BLaER1 treated with 17β-estradiol and CSF1 and Interleukin-3, amounts not matched to agents 10 nM and 100 nM (cell line): ENCODE data around the gene TACSTD2.
"Not testable (repeated sequence)": the region's sequence is repeated elsewhere in the genome, so short reads cannot be mapped to it uniquely, and the experiment has no call there.

ENCODE experiments used
- H3K27ac ChIP-seq, 11 experiments: shearing (Covaris generic); formaldehyde crosslinking; 2 replicates each; pipeline ENCODE4 v1.8.1; 2022
- H3K27me3 ChIP-seq, 11 experiments: shearing (Covaris generic); formaldehyde crosslinking; 2 replicates each; pipeline ENCODE4 v1.8.1; 2022
- H3K36me3 ChIP-seq, 11 experiments: shearing (Covaris generic); formaldehyde crosslinking; 2 replicates each; pipeline ENCODE4 v1.8.1; 2022
- H3K4me1 ChIP-seq, 10 experiments: shearing (Covaris generic); formaldehyde crosslinking; 2 replicates each; pipeline ENCODE4 v1.8.1; 2022
- H3K4me2 ChIP-seq, 11 experiments: shearing (Covaris generic); formaldehyde crosslinking; 2 replicates each; pipeline ENCODE4 v1.8.1; 2022
- H3K4me3 ChIP-seq, 10 experiments: shearing (Covaris generic); formaldehyde crosslinking; 2 replicates each; pipeline ENCODE4 v1.8.1; 2022
- H3K9ac ChIP-seq, 11 experiments: shearing (Covaris generic); formaldehyde crosslinking; 2 replicates each; pipeline ENCODE4 v1.8.1; 2022
- H3K9me3 ChIP-seq, 11 experiments: shearing (Covaris generic); formaldehyde crosslinking; replicated peaks in 1 of 11; 2 replicates each; pipeline ENCODE4 v1.8.1; 2022
- H4K20me1 ChIP-seq, 11 experiments: shearing (Covaris generic); formaldehyde crosslinking; 2 replicates each; pipeline ENCODE4 v1.8.1; 2022
- Cebpa-rat ChIP-seq, 11 experiments: shearing (Covaris generic); IDR thresholded peaks; 2 replicates each; pipeline ENCODE4 v1.8.1; 2022

TACSTD2 gene

DNA sequence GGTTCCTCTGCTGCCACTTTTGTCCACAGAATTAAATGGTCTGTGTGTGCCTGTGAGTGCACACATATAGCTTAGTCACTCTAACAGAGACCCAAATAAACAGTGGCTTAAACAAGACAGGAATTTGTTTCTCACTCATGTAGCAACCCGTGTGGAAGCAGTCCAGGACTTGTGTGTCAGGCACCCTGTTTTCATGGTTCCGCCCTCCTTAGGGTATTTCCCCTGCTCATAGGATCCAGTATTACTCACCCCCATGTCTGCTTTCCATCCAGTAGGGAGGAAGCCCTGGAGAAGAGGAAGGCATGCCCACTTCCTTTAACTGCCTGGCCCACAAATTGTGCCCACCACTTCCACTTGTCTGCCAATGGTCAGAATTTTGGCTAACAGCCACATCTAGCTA lies 41.3 kb upstream of the TACSTD2 start:
- H4K20me1 ChIP-seq, result no peaks in the 10 kb centered on the region
- H3K36me3 ChIP-seq, result no peaks in the 10 kb centered on the region
- peaks cover 22 to 56% (median 44%) of the 10 kb centered on the region in 10 experiments for H3K4me1 ChIP-seq
- no peaks in the 10 kb centered on the region for H3K27me3 ChIP-seq
- peaks cover 0 to 4% (median 0%) of the 10 kb centered on the region in 11 experiments; a peak in 1 of 22 replicates for H3K9me3 ChIP-seq
- no peak overlapping the region for H3K4me3 ChIP-seq
- TF ChIP-seq Cebpa-rat (IDR thresholded peaks at IDR 0.05), result peak in 1 of 11 experiments; percentile 26; a peak in 1 of 22 replicates
- peak overlapping the region in 4 of 11 experiments; percentile 38 to 60 (median 52); a peak in 7 of 22 replicates for H3K9ac ChIP-seq
- peak overlapping the region in 8 of 11 experiments; percentile 6 to 75 (median 56); a peak in 12 of 22 replicates for H3K27ac ChIP-seq
- peak overlapping the region; percentile 25 to 94 (median 77); a peak in 21 of 22 replicates for H3K4me2 ChIP-seq

DNA sequence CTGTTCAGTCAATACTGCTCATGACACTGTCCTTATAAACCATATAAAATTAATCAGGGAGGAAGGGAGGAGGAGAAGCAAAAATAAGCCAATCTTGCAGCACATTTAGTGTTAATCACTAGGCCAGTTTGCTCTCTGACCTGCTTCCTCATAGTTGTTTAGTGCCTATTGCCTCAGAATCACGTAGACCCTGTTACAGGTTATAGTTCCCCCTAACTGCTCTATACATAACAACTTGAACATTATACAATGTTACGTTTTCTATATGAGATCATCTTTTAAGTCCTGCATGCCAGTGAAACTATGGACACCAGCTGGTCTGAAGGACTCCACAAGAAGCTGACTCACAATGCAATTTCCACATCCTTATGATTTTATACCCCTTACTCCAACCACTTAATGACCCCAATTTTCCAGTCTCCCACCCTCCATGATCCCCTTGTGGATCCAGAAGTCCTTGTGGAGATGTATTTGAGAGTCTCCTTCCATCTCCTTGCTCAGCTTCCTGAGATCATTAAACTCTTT lies 34.9 kb upstream of the TACSTD2 start:
- H3K9ac ChIP-seq, result no peak overlapping the region
- H4K20me1 ChIP-seq, result no peaks in the 10 kb centered on the region
- H3K9me3 ChIP-seq, result peaks cover 0 to 12% (median 2%) of the 10 kb centered on the region in 11 experiments; a peak in 11 of 22 replicates
- H3K27ac ChIP-seq, result no peak overlapping the region
- no peaks in the 10 kb centered on the region for H3K27me3 ChIP-seq
- H3K4me2 ChIP-seq, result no peak overlapping the region
- H3K4me3 ChIP-seq, result no peak overlapping the region
- no peak for TF ChIP-seq Cebpa-rat (IDR thresholded peaks at IDR 0.05)
- H3K36me3 ChIP-seq, result no peaks in the 10 kb centered on the region
- peaks cover 0 to 4% (median 0%) of the 10 kb centered on the region in 10 experiments; a peak in 6 of 20 replicates for H3K4me1 ChIP-seq

DNA sequence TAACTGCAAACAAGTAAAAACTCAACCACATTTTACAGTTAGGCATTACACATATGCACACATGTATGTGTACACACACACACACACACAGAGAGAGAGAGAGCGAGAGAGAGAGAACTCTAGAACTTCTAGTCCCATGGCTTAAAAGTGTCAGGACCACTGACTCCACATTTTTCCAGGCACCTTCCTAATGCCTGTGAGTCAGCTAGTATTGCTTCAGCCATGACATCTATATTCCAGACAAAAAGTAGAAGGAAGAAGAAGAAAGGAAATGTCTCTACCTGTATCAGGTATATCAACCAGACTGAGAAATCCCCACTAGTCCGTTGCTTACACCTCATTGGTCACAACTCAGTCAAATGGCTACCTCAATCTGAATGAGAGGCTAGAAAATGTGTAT lies 31.9 kb upstream of the TACSTD2 start:
- no peaks in the 10 kb centered on the region for H3K27me3 ChIP-seq
- no peaks in the 10 kb centered on the region for H3K36me3 ChIP-seq
- no peak for TF ChIP-seq Cebpa-rat (IDR thresholded peaks at IDR 0.05)
- H3K4me3 ChIP-seq, result no peak overlapping the region
- H3K4me1 ChIP-seq, result no peaks in the 10 kb centered on the region
- no peak overlapping the region for H3K9ac ChIP-seq
- peaks cover 7 to 40% (median 29%) of the 10 kb centered on the region in 11 experiments; a peak in 21 of 22 replicates for H3K9me3 ChIP-seq
- no peaks in the 10 kb centered on the region for H4K20me1 ChIP-seq
- no peak overlapping the region for H3K4me2 ChIP-seq
- no peak overlapping the region for H3K27ac ChIP-seq

DNA sequence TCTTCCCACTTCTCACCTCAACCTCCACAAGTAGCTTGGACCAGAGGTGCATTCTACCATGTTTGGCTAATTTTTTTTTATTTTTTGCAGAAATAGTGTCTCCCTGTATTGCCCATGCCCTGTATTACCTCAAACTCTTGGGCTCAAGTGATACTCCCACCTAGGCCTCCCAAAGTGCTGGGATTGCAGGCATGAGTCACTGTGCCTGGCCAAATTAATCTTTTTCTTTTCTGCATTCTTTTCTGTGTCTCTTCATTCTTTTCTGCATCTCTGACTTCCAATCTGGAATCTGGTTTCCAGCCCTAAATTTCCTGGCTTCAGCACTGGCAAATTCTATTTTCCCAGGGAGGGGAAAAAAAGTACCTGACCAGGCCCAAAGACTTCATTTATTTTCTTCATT lies 31.2 kb upstream of the TACSTD2 start:
- TF ChIP-seq Cebpa-rat (IDR thresholded peaks at IDR 0.05), result no peak
- H3K9ac ChIP-seq, result no peak overlapping the region
- no peaks in the 10 kb centered on the region for H3K36me3 ChIP-seq
- peaks cover 8 to 41% (median 29%) of the 10 kb centered on the region in 11 experiments; a peak in 21 of 22 replicates for H3K9me3 ChIP-seq
- H3K27me3 ChIP-seq, result no peaks in the 10 kb centered on the region
- H3K4me1 ChIP-seq, result no peaks in the 10 kb centered on the region
- no peak overlapping the region for H3K4me3 ChIP-seq
- no peaks in the 10 kb centered on the region for H4K20me1 ChIP-seq
- no peak overlapping the region for H3K4me2 ChIP-seq
- H3K27ac ChIP-seq, result no peak overlapping the region

DNA sequence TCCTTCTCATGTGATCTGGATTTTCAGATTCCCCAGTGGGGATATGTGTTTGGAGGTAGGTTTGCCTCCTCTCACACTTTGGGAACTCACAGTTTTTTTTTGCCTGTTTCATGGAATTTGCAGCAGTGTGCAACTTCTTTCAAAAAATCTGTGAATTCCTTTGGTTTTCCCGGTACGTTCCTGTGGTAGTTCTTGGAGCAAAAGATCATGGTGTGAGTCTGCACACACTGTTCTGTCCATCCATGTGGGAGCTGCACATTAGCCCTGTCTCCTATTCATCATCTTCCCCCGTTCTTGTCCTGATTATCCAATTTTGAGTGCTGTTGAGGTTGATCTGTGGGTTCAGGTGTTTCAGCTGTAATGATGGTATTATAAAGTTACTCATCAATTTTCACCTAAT lies 30.3 kb upstream of the TACSTD2 start:
- Histone ChIP-seq H3K9me3 (peaks cover 8 to 37% (median 26%) of the 10 kb centered on the region in 11 experiments; a peak in 21 of 22 replicates), H3K4me2 (no peak overlapping the region), H4K20me1 (no peaks in the 10 kb centered on the region), H3K4me3 (no peak overlapping the region), H3K36me3 (no peaks in the 10 kb centered on the region), H3K27me3 (no peaks in the 10 kb centered on the region), H3K27ac (no peak overlapping the region), H3K4me1 (no peaks in the 10 kb centered on the region), H3K9ac (no peak overlapping the region)
- no peak for TF ChIP-seq Cebpa-rat (IDR thresholded peaks at IDR 0.05)

DNA sequence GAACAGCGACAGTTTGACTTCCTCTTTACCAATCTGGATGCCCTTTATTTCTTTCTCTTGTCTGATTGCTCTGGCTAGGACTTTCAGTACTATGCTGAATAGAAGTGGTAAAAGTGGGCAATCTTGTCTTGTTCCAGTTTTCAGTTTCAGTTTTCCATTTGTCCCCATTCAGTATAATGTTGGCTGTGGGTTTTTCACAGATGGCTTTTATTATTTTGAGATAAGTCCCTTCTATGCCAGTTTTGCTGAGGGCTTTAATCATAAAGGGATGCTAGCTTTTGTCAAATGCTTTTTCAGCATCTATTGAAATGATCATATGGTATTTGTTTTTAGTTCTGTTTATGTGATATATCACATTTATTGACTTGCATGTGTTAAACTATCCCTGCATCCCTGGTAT lies 24.9 kb upstream of the TACSTD2 start:
- H3K36me3 ChIP-seq, H3K9ac ChIP-seq, H3K27ac ChIP-seq, H3K27me3 ChIP-seq, H3K4me2 ChIP-seq, H3K4me3 ChIP-seq, H4K20me1 ChIP-seq: not testable (repeated sequence)
- Histone ChIP-seq H3K9me3 (peaks cover 8 to 41% (median 23%) of the 10 kb centered on the region in 11 experiments; a peak in 21 of 22 replicates), H3K4me1 (peaks cover 8 to 20% (median 12%) of the 10 kb centered on the region in 10 experiments)

DNA sequence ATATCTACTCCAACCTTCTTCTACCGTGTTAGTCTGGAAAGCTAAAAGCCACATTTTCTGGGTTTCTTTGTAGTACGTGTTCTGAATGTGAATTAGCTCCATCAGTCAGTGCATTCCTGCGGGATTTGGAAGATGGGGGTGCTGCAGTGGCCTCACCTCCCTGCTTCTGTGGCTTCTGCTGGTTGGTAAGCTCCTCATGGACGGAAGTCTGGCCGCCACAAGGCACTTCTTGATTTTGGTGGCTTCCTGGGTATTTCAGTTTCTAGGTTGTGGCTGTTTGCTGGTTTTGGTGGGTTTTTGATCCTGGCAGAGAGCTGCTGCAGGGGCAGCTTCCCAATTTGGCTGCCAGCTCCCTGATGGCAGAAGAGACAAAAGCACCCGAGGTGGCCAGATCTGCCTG lies 20.9 kb upstream of the TACSTD2 start:
- Histone ChIP-seq H3K4me3 (no peak overlapping the region), H3K27me3 (no peaks in the 10 kb centered on the region), H3K4me1 (peaks cover 8 to 28% (median 13%) of the 10 kb centered on the region in 10 experiments), H3K9ac (no peak overlapping the region), H3K4me2 (peak overlapping the region; percentile 22 to 75 (median 43)), H3K36me3 (no peaks in the 10 kb centered on the region), H4K20me1 (no peaks in the 10 kb centered on the region), H3K27ac (no peak overlapping the region), H3K9me3 (peaks cover 0 to 12% (median 0%) of the 10 kb centered on the region in 11 experiments; a peak in 6 of 22 replicates)
- no peak for TF ChIP-seq Cebpa-rat (IDR thresholded peaks at IDR 0.05)

DNA sequence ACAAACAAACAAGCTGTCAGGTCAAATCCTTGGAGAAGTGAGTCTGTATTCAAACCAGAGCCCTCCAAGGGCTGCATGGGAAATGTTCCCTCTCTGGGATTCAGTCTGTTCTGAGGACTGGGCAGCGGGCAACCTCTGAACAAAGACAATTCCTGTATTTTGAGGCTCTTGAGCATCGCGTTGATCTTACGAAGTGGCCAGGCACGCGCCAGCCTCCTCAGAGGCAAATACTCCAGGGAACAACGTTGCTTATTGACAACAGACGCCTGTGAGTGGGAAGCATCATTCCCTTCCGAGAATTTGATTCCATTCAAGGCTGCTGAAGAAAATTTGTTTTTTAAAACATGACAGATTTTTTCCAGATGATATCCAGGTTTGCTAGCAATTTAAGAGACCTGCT lies 20.0 kb upstream of the TACSTD2 start:
- Histone ChIP-seq H3K4me3 (no peak overlapping the region), H3K9me3 (peaks cover 0 to 12% (median 0%) of the 10 kb centered on the region in 11 experiments; a peak in 6 of 22 replicates), H3K4me2 (0 out of 22 replicates have a peak overlapping the region, but pooled peaks of 1 of the 11 experiments have one; percentile 15), H3K27me3 (no peaks in the 10 kb centered on the region), H3K36me3 (no peaks in the 10 kb centered on the region), H3K4me1 (peaks cover 8 to 28% (median 13%) of the 10 kb centered on the region in 10 experiments), H4K20me1 (no peaks in the 10 kb centered on the region), H3K27ac (no peak overlapping the region), H3K9ac (no peak overlapping the region)
- TF ChIP-seq Cebpa-rat (IDR thresholded peaks at IDR 0.05), result no peak

DNA sequence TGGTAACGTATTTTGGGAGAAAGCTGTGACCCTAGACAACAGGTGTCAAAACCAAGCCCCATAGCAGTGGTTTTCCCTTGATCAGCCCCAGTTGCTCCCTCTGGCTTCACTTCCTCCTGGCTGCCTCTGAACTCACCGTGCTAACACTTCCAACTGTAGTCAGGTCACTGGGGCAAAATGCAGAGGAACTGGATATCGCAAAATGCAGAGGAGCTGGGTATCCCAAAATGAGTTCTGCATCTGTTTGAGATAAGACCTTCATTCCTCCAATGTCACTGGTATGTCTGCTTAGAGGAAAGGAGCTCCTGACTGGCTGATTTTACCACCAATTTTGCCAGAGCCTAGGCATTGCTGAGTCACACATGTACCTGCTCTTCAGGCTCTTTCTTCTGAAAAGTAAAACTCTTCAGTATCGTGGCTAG lies 19.6 kb upstream of the TACSTD2 start:
- Histone ChIP-seq H3K9me3 (peaks cover 0 to 12% (median 0%) of the 10 kb centered on the region in 11 experiments; a peak in 6 of 22 replicates), H4K20me1 (no peaks in the 10 kb centered on the region), H3K27ac (no peak overlapping the region), H3K4me3 (no peak overlapping the region), H3K27me3 (no peaks in the 10 kb centered on the region), H3K36me3 (no peaks in the 10 kb centered on the region), H3K4me2 (peak overlapping the region in 2 of 11 experiments; percentile 15 to 22; a peak in 2 of 22 replicates), H3K4me1 (peaks cover 8 to 28% (median 13%) of the 10 kb centered on the region in 10 experiments), H3K9ac (no peak overlapping the region)
- no peak for TF ChIP-seq Cebpa-rat (IDR thresholded peaks at IDR 0.05)

DNA sequence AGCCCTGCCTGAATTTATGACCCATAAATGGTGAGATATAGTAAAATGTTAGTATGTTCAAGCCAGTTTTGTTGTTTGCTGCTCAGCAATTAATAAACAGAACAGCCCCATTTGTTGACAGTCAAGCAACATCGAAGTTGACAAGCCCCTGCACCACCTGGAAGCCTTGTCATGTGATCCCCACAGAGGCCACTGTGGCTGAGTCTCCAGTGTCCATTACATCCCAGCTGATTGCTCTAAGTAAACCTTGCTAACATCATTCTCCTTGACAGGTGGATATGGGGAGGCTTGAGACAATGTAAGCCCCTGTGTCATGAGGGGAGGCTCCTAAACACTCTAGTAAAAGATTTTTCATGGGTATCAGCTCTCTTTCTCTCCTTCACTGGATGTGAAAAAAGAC lies 17.5 kb upstream of the TACSTD2 start:
- H3K27me3 ChIP-seq, result no peaks in the 10 kb centered on the region
- H3K36me3 ChIP-seq, result no peaks in the 10 kb centered on the region
- no peaks in the 10 kb centered on the region for H3K9me3 ChIP-seq
- H3K27ac ChIP-seq, result no peak overlapping the region
- no peak overlapping the region for H3K9ac ChIP-seq
- H3K4me3 ChIP-seq, result no peak overlapping the region
- peaks cover 8 to 28% (median 13%) of the 10 kb centered on the region in 10 experiments for H3K4me1 ChIP-seq
- no peaks in the 10 kb centered on the region for H4K20me1 ChIP-seq
- H3K4me2 ChIP-seq, result no peak overlapping the region
- no peak for TF ChIP-seq Cebpa-rat (IDR thresholded peaks at IDR 0.05)
